H9 (cell line): ENCODE results near the gene CDK14. TPM values are rescaled to one million over a fixed set of nuclear protein-coding genes. Genes with fewer than 3 reads are reported as not detected.

Source experiments
- DNase-seq: peaks from one replicate; pipeline ENCODE4 v3.0.0-alpha.2; 2017
- H2AFZ ChIP-seq: one replicate; pipeline ENCODE4 v1.6.1; 2013; ENCODE audit warnings: mild to moderate bottlenecking, low read length, control low read depth, moderate library complexity
- H2AK5ac ChIP-seq: 2 replicates; pipeline ENCODE4 v1.6.1; 2013; ENCODE audit warnings: low read length, control low read depth, mixed read lengths; ENCODE audit not compliant: insufficient read length
- H2BK120ac ChIP-seq: one replicate; pipeline ENCODE4 v1.6.1; 2013; ENCODE audit warnings: low read depth, mild to moderate bottlenecking, low read length, control low read depth, inconsistent platforms; ENCODE audit not compliant: poor library complexity, severe bottlenecking
- H2BK12ac ChIP-seq: 2 replicates; pipeline ENCODE4 v1.6.1; 2013; ENCODE audit warnings: low read length, control low read depth, mixed read lengths, low read depth; ENCODE audit not compliant: insufficient read length
- H2BK15ac ChIP-seq: 2 replicates; pipeline ENCODE4 v1.6.1; 2013; ENCODE audit warnings: low read depth, low read length, control low read depth
- H2BK20ac ChIP-seq: one replicate; pipeline ENCODE4 v1.6.1; 2013; ENCODE audit warnings: low read depth, mild to moderate bottlenecking, low read length, control low read depth, inconsistent platforms; ENCODE audit not compliant: poor library complexity, severe bottlenecking
- H2BK5ac ChIP-seq: 2 replicates; pipeline ENCODE4 v1.6.1; 2013; ENCODE audit warnings: low read length, control low read depth, mixed read lengths; ENCODE audit not compliant: insufficient read length
- H3K14ac ChIP-seq: 2 replicates; pipeline ENCODE4 v1.6.1; 2013; ENCODE audit warnings: low read length, control low read depth; ENCODE audit not compliant: insufficient read depth
- H3K18ac ChIP-seq: 2 replicates; pipeline ENCODE4 v1.6.1; 2013; ENCODE audit warnings: low read depth, mild to moderate bottlenecking, mixed read lengths, low read length, control low read depth; ENCODE audit not compliant: insufficient read length
- H3K23ac ChIP-seq: 2 replicates; pipeline ENCODE4 v1.6.1; 2013; ENCODE audit warnings: low read length, control low read depth, mixed read lengths, low read depth; ENCODE audit not compliant: insufficient read length
- H3K23me2 ChIP-seq: 2 replicates; pipeline ENCODE4 v1.6.1; 2013; ENCODE audit warnings: low read depth, mild to moderate bottlenecking, mixed read lengths, low read length, control low read depth; ENCODE audit not compliant: insufficient read length, poor library complexity, severe bottlenecking
- H3K27ac ChIP-seq: 2 replicates; pipeline ENCODE4 v1.5.1; 2013; ENCODE audit warnings: low read length, control low read depth, mixed read lengths, low read depth; ENCODE audit not compliant: insufficient read length
- H3K27me3 ChIP-seq: 2 replicates; pipeline ENCODE4 v1.6.1; 2013; ENCODE audit warnings: low read length, control low read depth, inconsistent platforms; ENCODE audit not compliant: insufficient read depth
- H3K4ac ChIP-seq: 2 replicates; pipeline ENCODE4 v1.6.1; 2013; ENCODE audit warnings: low read depth, mild to moderate bottlenecking, control low read depth, inconsistent platforms, low read length, moderate library complexity
- H3K4me1 ChIP-seq: 2 replicates; pipeline ENCODE4 v1.6.1; 2013; ENCODE audit warnings: low read length, control low read depth, inconsistent platforms; ENCODE audit not compliant: insufficient read depth
- H3K4me2 ChIP-seq: 2 replicates; pipeline ENCODE4 v1.6.1; 2013; ENCODE audit warnings: low read length, control low read depth, mixed read lengths; ENCODE audit not compliant: insufficient read length, insufficient read depth
- H3K56ac ChIP-seq: 2 replicates; pipeline ENCODE4 v1.6.1; 2013; ENCODE audit warnings: low read depth, mild to moderate bottlenecking, mixed read lengths, low read length, control low read depth; ENCODE audit not compliant: insufficient read length
- H3K79me1 ChIP-seq: 2 replicates; pipeline ENCODE4 v1.6.1; 2013; ENCODE audit warnings: low read depth, mild to moderate bottlenecking, moderate library complexity, low read length, control low read depth, inconsistent platforms; ENCODE audit not compliant: insufficient read depth, poor library complexity, severe bottlenecking
- H3K79me2 ChIP-seq: 2 replicates; pipeline ENCODE4 v1.6.1; 2013; ENCODE audit warnings: low read length, control low read depth, inconsistent platforms; ENCODE audit not compliant: insufficient read depth
- H3K9ac ChIP-seq: 2 replicates; pipeline ENCODE4 v1.6.1; 2013; ENCODE audit warnings: low read length, control low read depth, mixed read lengths; ENCODE audit not compliant: insufficient read length; ENCODE audit errors: extremely low read depth
- H3K9me3 ChIP-seq: one replicate; pipeline ENCODE4 v1.6.1; 2013; ENCODE audit warnings: low read depth, low read length, inconsistent platforms; ENCODE audit not compliant: control insufficient read depth
- H3T11ph ChIP-seq: one replicate; pipeline ENCODE4 v1.6.1; 2013; ENCODE audit warnings: mild to moderate bottlenecking, low read length, control low read depth, inconsistent platforms
- H4K20me1 ChIP-seq: one replicate; pipeline ENCODE4 v1.6.1; 2013; ENCODE audit not compliant: control insufficient read depth, insufficient read length, insufficient read depth
- H4K5ac ChIP-seq: 2 replicates; pipeline ENCODE4 v1.6.1; 2013; ENCODE audit warnings: low read depth, mild to moderate bottlenecking, mixed read lengths, low read length, control low read depth; ENCODE audit not compliant: insufficient read length
- H4K8ac ChIP-seq: replicated peaks from 2 replicates; pipeline ENCODE4 v1.6.1; 2013; ENCODE audit warnings: low read length, control low read depth, mixed read lengths, low read depth; ENCODE audit not compliant: insufficient read length
- H4K91ac ChIP-seq: 2 replicates; pipeline ENCODE4 v1.6.1; 2013; ENCODE audit warnings: low read depth, mild to moderate bottlenecking, moderate library complexity, mixed read lengths, low read length, control low read depth; ENCODE audit not compliant: insufficient read length
- H3K27ac Mint-ChIP-seq, 3 experiments: 2 replicates in 2 of 3; 3 replicates in 1 of 3; pipeline ENCODE4 v1.8.0; 2020 to 2021; ENCODE audit warnings: mixed read lengths in 3 of 3, mild to moderate bottlenecking in 1 of 3, moderate library complexity in 1 of 3
- H3K27me3 Mint-ChIP-seq: 2 replicates; pipeline ENCODE4 v1.8.0; 2021; ENCODE audit warnings: low read depth, mild to moderate bottlenecking, moderate library complexity, mixed read lengths
- H3K36me3 Mint-ChIP-seq, 3 experiments: 2 replicates in 2 of 3; 3 replicates in 1 of 3; pipeline ENCODE4 v1.8.0; 2020 to 2021; ENCODE audit warnings: low read depth in 3 of 3, mixed read lengths in 3 of 3; ENCODE audit not compliant: insufficient read depth in 1 of 3
- H3K4me1 Mint-ChIP-seq, 2 experiments: 2 replicates each; pipeline ENCODE4 v1.8.0; 2020; ENCODE audit warnings: mixed read lengths in 2 of 2
- H3K4me3 Mint-ChIP-seq, 2 experiments: 2 replicates in 1 of 2; 3 replicates in 1 of 2; pipeline ENCODE4 v1.8.0; 2020 to 2021; ENCODE audit warnings: mild to moderate bottlenecking in 2 of 2, mixed read lengths in 2 of 2, moderate library complexity in 1 of 2
- H3K9me3 Mint-ChIP-seq, 2 experiments: 2 replicates in 1 of 2; 3 replicates in 1 of 2; pipeline ENCODE4 v1.8.0; 2020; ENCODE audit warnings: mild to moderate bottlenecking in 2 of 2, mixed read lengths in 2 of 2, moderate library complexity in 1 of 2
- WGBS: extraction: QIAGEN DNeasy Blood & Tissue Kit; methylation state at CpG from one replicate; pipeline ENCODE4 v1.1.7; 2013; ENCODE audit warnings: missing lambda C conversion rate, low lambda C conversion rate, mixed read lengths; ENCODE audit not compliant: insufficient read length; ENCODE audit errors: extremely low coverage; 5-methylcytosine and 5-hydroxymethylcytosine counted together
- total RNA-seq: library from RNA; stranded (reverse); gene quantifications from 2 replicates; pipeline ENCODE4 v1.2.1, GENCODE V29; 2021
- TF ChIP-seq, protein P1 (sequence below): fragments of 200-600 bp; sonication (generic); conservative IDR thresholded peaks from 3 replicates; pipeline ENCODE4 v1.8.0; 2021; ENCODE audit warnings: antibody characterized with exemption, mild to moderate bottlenecking

CDK14 gene
- total RNA-seq, 1 experiment from 2014 or later, result 23.9 TPM

DNA sequence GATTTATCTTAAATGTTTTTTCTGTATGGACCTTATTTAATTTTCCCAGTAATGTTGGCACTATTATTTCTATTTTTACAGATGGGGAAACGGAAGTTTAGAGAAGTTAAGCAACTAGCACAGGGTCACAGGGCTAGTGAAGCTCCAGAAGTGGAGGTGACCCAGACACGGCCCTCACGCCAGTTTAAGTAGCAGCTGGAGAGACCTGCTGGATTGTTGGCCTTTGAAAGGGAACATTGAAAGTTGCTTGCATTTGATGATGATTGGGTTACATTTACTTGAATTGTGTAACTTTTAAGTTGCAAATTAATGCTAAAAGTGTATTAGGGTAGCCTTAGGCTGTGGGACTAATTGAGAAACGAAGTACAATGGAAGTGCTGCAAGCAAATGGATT lies 25.6 kb downstream of the CDK14 start:
- H3K4me2 ChIP-seq, result peak overlapping the region; percentile 52
- H2AK5ac ChIP-seq, result no peak overlapping the region
- no peaks in the 10 kb centered on the region; a peak in 3 of 7 replicates for H3K36me3 Mint-ChIP-seq
- no peak overlapping the region for H3K56ac ChIP-seq
- H2BK5ac ChIP-seq, result no peak overlapping the region
- H3K79me2 ChIP-seq, result peaks cover 2% of the 10 kb centered on the region; the same call in 1 of the 2 replicates
- no peak overlapping the region for H3K9ac ChIP-seq
- WGBS, result no CpG with 5 or more reads among the region's 4 CpGs
- H3K23me2 ChIP-seq, result no peaks in the 10 kb centered on the region
- TF ChIP-seq, protein P1, sequence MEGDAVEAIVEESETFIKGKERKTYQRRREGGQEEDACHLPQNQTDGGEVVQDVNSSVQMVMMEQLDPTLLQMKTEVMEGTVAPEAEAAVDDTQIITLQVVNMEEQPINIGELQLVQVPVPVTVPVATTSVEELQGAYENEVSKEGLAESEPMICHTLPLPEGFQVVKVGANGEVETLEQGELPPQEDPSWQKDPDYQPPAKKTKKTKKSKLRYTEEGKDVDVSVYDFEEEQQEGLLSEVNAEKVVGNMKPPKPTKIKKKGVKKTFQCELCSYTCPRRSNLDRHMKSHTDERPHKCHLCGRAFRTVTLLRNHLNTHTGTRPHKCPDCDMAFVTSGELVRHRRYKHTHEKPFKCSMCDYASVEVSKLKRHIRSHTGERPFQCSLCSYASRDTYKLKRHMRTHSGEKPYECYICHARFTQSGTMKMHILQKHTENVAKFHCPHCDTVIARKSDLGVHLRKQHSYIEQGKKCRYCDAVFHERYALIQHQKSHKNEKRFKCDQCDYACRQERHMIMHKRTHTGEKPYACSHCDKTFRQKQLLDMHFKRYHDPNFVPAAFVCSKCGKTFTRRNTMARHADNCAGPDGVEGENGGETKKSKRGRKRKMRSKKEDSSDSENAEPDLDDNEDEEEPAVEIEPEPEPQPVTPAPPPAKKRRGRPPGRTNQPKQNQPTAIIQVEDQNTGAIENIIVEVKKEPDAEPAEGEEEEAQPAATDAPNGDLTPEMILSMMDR, result no peak
- no peaks in the 10 kb centered on the region for H4K20me1 ChIP-seq
- H3K27ac ChIP-seq, result peak overlapping the region; percentile 69
- no peak overlapping the region for H3K18ac ChIP-seq
- peaks cover 19% of the 10 kb centered on the region; the same call in 1 of the 2 replicates for H3K4me1 ChIP-seq
- H2AFZ ChIP-seq, result no peak overlapping the region
- no peaks in the 10 kb centered on the region for H3K9me3 ChIP-seq
- H2BK120ac ChIP-seq, result no peak overlapping the region
- no peak overlapping the region for H2BK12ac ChIP-seq
- H3K4me1 Mint-ChIP-seq, result peaks cover 71 to 81% of the 10 kb centered on the region in 2 experiments
- H3K79me1 ChIP-seq, result no peaks in the 10 kb centered on the region
- H3K27ac Mint-ChIP-seq, result peak overlapping the region in 2 of 3 experiments; percentile 52 to 57; a peak in 4 of 7 replicates
- no peak overlapping the region for H3T11ph ChIP-seq
- no peak overlapping the region for H4K8ac ChIP-seq
- no peak overlapping the region for H3K4ac ChIP-seq
- no peaks in the 10 kb centered on the region for H3K9me3 Mint-ChIP-seq
- H4K5ac ChIP-seq, result no peak overlapping the region
- H2BK15ac ChIP-seq, result no peak overlapping the region
- H4K91ac ChIP-seq, result no peak overlapping the region
- H3K14ac ChIP-seq, result no peak overlapping the region
- no peak overlapping the region for H3K23ac ChIP-seq
- H3K27me3 ChIP-seq, result no peaks in the 10 kb centered on the region; the same call in 1 of the 2 replicates
- peak overlapping the region; percentile 26 for H2BK20ac ChIP-seq
- peaks cover 17% of the 10 kb centered on the region for H3K27me3 Mint-ChIP-seq
- DNase-seq, result peak; percentile 44
- peak overlapping the region; percentile 11 to 48; a peak in 4 of 5 replicates for H3K4me3 Mint-ChIP-seq
